CD4-positive, alpha-beta memory T cell (primary cell): ENCODE results near the gene AKT2. TPM values are rescaled to one million over a fixed set of nuclear protein-coding genes. Genes with fewer than 3 reads are reported as not detected.
A peak's percentile ranks its signal among the peaks of the same experiment; 100 is the strongest.

Source experiments
- CTCF ChIA-PET: fragments of 350-600 bp; sonication (Branson Sonifier 250); formaldehyde crosslinking; loops from one replicate; lab custom pipeline; 2021; ENCODE audit warnings: inconsistent platforms; ENCODE audit not compliant: partially characterized antibody; lab: Charles Lee
- POLR2A ChIA-PET: fragments of 350-600 bp; sonication (Branson Sonifier 250); formaldehyde crosslinking; loops from one replicate; lab custom pipeline; 2021; ENCODE audit not compliant: partially characterized antibody; lab: Charles Lee
- DNase-seq, 5 donors: peaks; one replicate each; pipeline versions ENCODE4 v3.0.0 to v3.0.0-alpha.2; 2020 to 2022; ENCODE audit warnings: mixed read lengths in 1 of 5
- H3K27ac ChIP-seq: one replicate; pipeline ENCODE4 v1.7.0; 2013; ENCODE audit warnings: low read depth, low read length
- H3K27me3 ChIP-seq: 2 replicates; pipeline ENCODE4 v1.7.0; 2013; ENCODE audit warnings: mild to moderate bottlenecking, low read length, moderate library complexity; ENCODE audit not compliant: insufficient read depth
- H3K36me3 ChIP-seq: 2 replicates; pipeline ENCODE4 v1.7.0; 2013; ENCODE audit warnings: mild to moderate bottlenecking, low read length, moderate library complexity; ENCODE audit not compliant: insufficient read depth
- H3K4me1 ChIP-seq: 2 replicates; pipeline ENCODE4 v1.7.0; 2013; ENCODE audit warnings: mild to moderate bottlenecking, low read length, moderate library complexity; ENCODE audit not compliant: insufficient read depth
- H3K4me3 ChIP-seq, 2 donors: one replicate each; pipeline ENCODE4 v1.7.0; 2013; ENCODE audit warnings: low read length in 2 of 2, mild to moderate bottlenecking in 1 of 2
- H3K9me3 ChIP-seq, 2 donors: one replicate each; pipeline ENCODE4 v1.7.0; 2013; ENCODE audit warnings: low read length in 2 of 2, control low read depth in 1 of 2; ENCODE audit not compliant: control insufficient read depth in 1 of 2
- H3K27ac Mint-ChIP-seq, 7 donors: one replicate each; pipeline ENCODE4 v1.8.0; 2020 to 2021; ENCODE audit warnings: mixed read lengths in 7 of 7, mild to moderate bottlenecking in 6 of 7, inconsistent platforms in 3 of 7, moderate library complexity in 3 of 7
- H3K27me3 Mint-ChIP-seq, 2 donors: one replicate each; pipeline ENCODE4 v1.8.0; 2020 to 2021; ENCODE audit warnings: mixed read lengths in 2 of 2
- H3K36me3 Mint-ChIP-seq, 2 donors: one replicate each; pipeline ENCODE4 v1.8.0; 2020 to 2021; ENCODE audit warnings: mixed read lengths in 2 of 2, inconsistent platforms in 1 of 2, mild to moderate bottlenecking in 1 of 2
- H3K4me1 Mint-ChIP-seq, 4 donors: one replicate each; pipeline ENCODE4 v1.8.0; 2020 to 2021; ENCODE audit warnings: mixed read lengths in 4 of 4, mild to moderate bottlenecking in 1 of 4
- H3K4me3 Mint-ChIP-seq, 8 donors: one replicate each; pipeline ENCODE4 v1.8.0; 2020 to 2021; ENCODE audit warnings: mixed read lengths in 8 of 8, mild to moderate bottlenecking in 7 of 8, moderate library complexity in 6 of 8, inconsistent platforms in 3 of 8
- H3K9me3 Mint-ChIP-seq, 8 donors: one replicate each; pipeline ENCODE4 v1.8.0; 2020 to 2021; ENCODE audit warnings: mixed read lengths in 8 of 8, mild to moderate bottlenecking in 5 of 8, inconsistent platforms in 3 of 8, moderate library complexity in 1 of 8
- intact Hi-C: fragments of 100-400 bp; cut with micrococcal nuclease; formaldehyde crosslinking; loops from one replicate; pipeline ENCODE4 v1.15.1; 2023
- polyA plus RNA-seq, 2 donors: library from polyadenylated mRNA; unstranded; fragments of 300-500 nt; fragmentation: Illumina TruSeq; gene quantifications; one replicate each; pipeline ENCODE4 v1.2.3, GENCODE V29; 2021
- total RNA-seq, 2 experiments: library from RNA; stranded (reverse); gene quantifications; one replicate each; pipeline ENCODE4 v1.2.3, GENCODE V29; 2021

The AKT2 gene
- total and polyA plus RNA-seq, 4 experiments from 2014 or later, result 10.6 to 180 (median 97.8) TPM

- Mint-ChIP-seq H3K27ac (peak overlapping the region; percentile 93 to 99 (median 98)), H3K4me3 (peak overlapping the region; percentile 92 to 98 (median 96))
- CTCF ChIA-PET, result no interaction called here
These were observed 969 bp downstream of the AKT2 start for GRCh38 chr19:40284251-40284500.

DNA sequence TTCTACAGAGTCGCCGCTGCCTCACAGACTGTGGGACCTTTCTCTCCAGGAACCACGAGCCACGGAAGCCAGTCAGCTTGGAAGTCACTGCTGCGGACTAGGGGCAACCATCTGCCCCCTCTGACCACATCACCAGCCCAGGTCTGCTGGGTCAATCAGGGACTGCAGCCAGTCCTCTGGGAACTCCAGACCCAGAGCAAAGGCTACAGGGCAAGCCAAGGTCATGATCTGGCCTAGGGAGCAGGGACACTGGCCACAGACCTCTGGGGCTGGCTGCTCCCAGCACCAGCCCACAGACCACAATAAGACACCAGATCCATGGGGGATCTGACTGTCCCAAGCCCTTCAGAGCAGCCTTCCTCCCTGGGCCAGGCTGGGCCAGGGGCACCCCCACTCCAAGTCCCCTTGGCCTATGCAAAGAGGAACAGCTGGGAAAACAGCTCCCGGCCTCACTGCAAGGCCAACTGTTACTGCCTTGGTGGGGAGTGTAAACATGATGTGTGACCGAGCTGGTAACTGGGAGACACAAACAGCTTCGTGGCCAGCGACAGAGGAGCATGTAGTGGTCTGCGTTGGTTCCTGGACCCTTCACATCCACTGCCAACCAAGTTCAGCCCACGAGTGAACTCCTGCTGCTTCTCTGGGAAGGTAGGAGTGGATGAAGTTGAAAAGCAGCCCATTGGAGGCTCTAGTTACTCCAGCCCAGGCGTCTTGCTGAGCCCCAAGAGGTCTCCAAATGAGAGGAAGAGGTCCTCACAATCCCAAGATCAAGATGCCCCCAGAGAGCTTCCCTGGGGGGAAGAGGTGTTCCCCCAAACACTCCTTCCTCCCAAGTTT is 1.5 kb downstream of the AKT2 start:
- no peaks in the 10 kb centered on the region for H3K27me3 Mint-ChIP-seq
- Histone ChIP-seq H3K9me3 (no peaks in the 10 kb centered on the region), H3K36me3 (no peaks in the 10 kb centered on the region), H3K27me3 (no peaks in the 10 kb centered on the region), H3K4me1 (peaks cover 68% of the 10 kb centered on the region), H3K27ac (peak overlapping the region; percentile 88), H3K4me3 (peak overlapping the region; percentile 69 to 77)
- CTCF ChIA-PET, result no interaction called here
- intact Hi-C loops, result loop anchor here (10.0 kb wide), 1 partner anchor 141 kb away; the partner anchor contains the start of gene SERTAD1
- no peak for DNase-seq
- peak overlapping the region; percentile 93 to 99 (median 98) for H3K27ac Mint-ChIP-seq
- POLR2A ChIA-PET, result interaction anchor here (0.7 to 2.5 kb wide), 2 partner anchors 65 to 140 kb away, joined by 3 to 13 read pairs; partner anchors contain the start of genes C19orf47 and PLD3
- peaks cover 31 to 70% (median 49%) of the 10 kb centered on the region in 4 donors for H3K4me1 Mint-ChIP-seq
- peaks cover 0 to 5% (median 0%) of the 10 kb centered on the region in 8 donors for H3K9me3 Mint-ChIP-seq
- peaks cover 0 to 9% of the 10 kb centered on the region in 2 donors for H3K36me3 Mint-ChIP-seq
- peak overlapping the region; percentile 92 to 98 (median 96) for H3K4me3 Mint-ChIP-seq

More at GRCh38 chr19:40284251-40284500, 969 bp downstream of the AKT2 start:
- POLR2A ChIA-PET, result interaction anchor here (0.7 to 2.5 kb wide), 2 partner anchors 64 to 140 kb away, joined by 3 to 13 read pairs; partner anchors contain the start of genes C19orf47 and PLD3
- DNase-seq, result no peak
- no peaks in the 10 kb centered on the region for H3K27me3 ChIP-seq
- no peaks in the 10 kb centered on the region for H3K9me3 ChIP-seq
- H3K36me3 ChIP-seq, result no peaks in the 10 kb centered on the region
- intact Hi-C loops, result loop anchor here (10.0 kb wide), 1 partner anchor 141 kb away; the partner anchor contains the start of gene SERTAD1
- peaks cover 31 to 66% (median 48%) of the 10 kb centered on the region in 4 donors for H3K4me1 Mint-ChIP-seq
- H3K27ac ChIP-seq, result peak overlapping the region; percentile 88
- H3K4me3 ChIP-seq, result peak overlapping the region; percentile 69 to 77
- H3K9me3 Mint-ChIP-seq, result peaks cover 0 to 5% (median 0%) of the 10 kb centered on the region in 8 donors
- peaks cover 0 to 9% of the 10 kb centered on the region in 2 donors for H3K36me3 Mint-ChIP-seq
- no peaks in the 10 kb centered on the region for H3K27me3 Mint-ChIP-seq
- H3K4me1 ChIP-seq, result peaks cover 62% of the 10 kb centered on the region

- Mint-ChIP-seq H3K4me3 (peak overlapping the region; percentile 62 to 98 (median 94)), H3K4me1 (peaks cover 33 to 77% (median 55%) of the 10 kb centered on the region in 4 donors), H3K27ac (peak overlapping the region; percentile 32 to 99 (median 98)), H3K27me3 (no peaks in the 10 kb centered on the region), H3K36me3 (peaks cover 0 to 10% of the 10 kb centered on the region in 2 donors), H3K9me3 (peaks cover 0 to 5% (median 0%) of the 10 kb centered on the region in 8 donors)
- H3K27ac ChIP-seq, result peak overlapping the region; percentile 88
- no peaks in the 10 kb centered on the region for H3K9me3 ChIP-seq
- no peak for DNase-seq
- no peak overlapping the region for H3K4me3 ChIP-seq
- ChIA-PET CTCF (no interaction called here), POLR2A (no interaction called here)
- no peaks in the 10 kb centered on the region for H3K36me3 ChIP-seq
- intact Hi-C loops, result loop anchor here (10.0 kb wide), 1 partner anchor 142 kb away; the partner anchor contains the start of gene SERTAD1
- peaks cover 75% of the 10 kb centered on the region for H3K4me1 ChIP-seq
- H3K27me3 ChIP-seq, result no peaks in the 10 kb centered on the region
These were observed 2.2 kb downstream of the AKT2 start for GRCh38 chr19:40282920-40283319.

DNA sequence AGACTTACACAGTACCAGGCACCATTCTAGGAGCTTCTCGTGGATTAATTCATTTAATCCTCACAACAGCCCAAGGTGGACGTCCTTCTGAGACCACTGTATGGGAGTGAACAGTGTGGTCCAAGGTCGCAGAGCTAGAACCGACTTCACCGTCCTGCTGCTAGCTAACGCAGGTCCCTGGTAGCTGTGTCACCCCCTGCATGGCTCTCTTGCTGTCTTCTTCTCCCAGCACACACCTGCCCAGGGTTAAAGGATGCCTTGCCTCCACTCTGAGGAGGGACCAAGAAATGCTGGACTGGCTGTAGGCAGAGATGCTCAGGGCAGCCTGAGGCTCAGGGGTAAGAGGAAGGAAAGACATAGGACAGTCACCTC is 3.0 kb downstream of the AKT2 start:
- H3K4me3 ChIP-seq, result no peak overlapping the region
- ChIA-PET POLR2A (no interaction called here), CTCF (interaction anchor here (0.9 kb wide), 1 partner anchor 23 kb away, joined by 3 read pairs; no protein-coding TSS in a partner anchor)
- H3K27ac ChIP-seq, result no peak overlapping the region
- Mint-ChIP-seq H3K4me1 (peaks cover 38 to 84% (median 62%) of the 10 kb centered on the region in 4 donors), H3K27ac (peak overlapping the region in 4 of 7 donors; percentile 37 to 98 (median 68)), H3K36me3 (peaks cover 0 to 14% of the 10 kb centered on the region in 2 donors), H3K9me3 (peaks cover 0 to 5% (median 0%) of the 10 kb centered on the region in 8 donors), H3K4me3 (peak overlapping the region in 2 of 8 donors; percentile 94 to 98), H3K27me3 (no peaks in the 10 kb centered on the region)
- no peak for DNase-seq
- no peaks in the 10 kb centered on the region for H3K36me3 ChIP-seq
- H3K9me3 ChIP-seq, result no peaks in the 10 kb centered on the region
- no peaks in the 10 kb centered on the region for H3K27me3 ChIP-seq
- H3K4me1 ChIP-seq, result peaks cover 81% of the 10 kb centered on the region
- intact Hi-C loops, result loop anchor here (10.0 kb wide), 1 partner anchor 143 kb away; the partner anchor contains the start of gene SERTAD1

DNA sequence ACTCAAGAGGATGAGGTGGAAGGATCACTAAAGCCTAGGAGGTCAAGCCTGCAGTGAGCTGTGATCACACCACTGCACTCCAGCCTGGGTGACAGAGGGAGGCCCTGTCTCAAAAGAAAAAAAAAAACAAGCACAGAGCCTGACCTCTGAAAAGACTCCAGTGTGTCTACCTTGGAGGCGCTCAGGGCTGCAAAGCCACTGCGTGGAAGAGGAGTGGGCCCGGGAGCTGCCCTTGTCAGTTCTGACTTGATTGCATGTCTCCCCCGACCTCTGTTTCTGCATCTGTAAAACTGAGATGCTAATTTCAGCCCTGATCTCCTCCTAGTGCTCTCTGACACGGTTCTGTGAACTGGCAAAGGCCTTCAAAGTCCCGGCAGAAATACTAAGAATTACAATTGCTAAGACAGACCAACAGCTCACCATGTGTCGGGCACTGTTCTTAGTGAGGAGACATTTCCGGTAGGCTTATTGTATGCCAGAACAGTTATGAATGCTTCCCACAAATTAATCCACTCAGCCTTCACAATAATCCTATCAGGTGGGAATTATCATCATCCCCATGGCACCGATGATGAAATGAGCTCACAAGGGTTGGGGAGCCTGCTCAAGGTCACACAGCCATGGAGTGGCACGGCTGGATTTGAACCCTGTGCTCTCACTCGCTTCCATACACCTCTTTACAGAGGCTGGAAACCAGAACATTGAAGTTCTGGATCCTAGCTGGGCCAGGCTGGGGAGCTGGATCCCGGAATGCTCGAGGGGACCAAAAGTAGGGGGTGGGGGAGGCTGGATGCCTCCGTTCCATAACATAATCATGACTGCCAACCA is 3.5 kb downstream of the AKT2 start:
- DNase-seq, result no peak
- H3K9me3 Mint-ChIP-seq, result peaks cover 0 to 5% (median 0%) of the 10 kb centered on the region in 8 donors
- peak overlapping the region in 3 of 7 donors; percentile 37 to 59 (median 53) for H3K27ac Mint-ChIP-seq
- ChIA-PET POLR2A (no interaction called here), CTCF (interaction anchor here (0.9 to 1.3 kb wide), 2 partner anchors 24 to 139 kb away, joined by 3 to 4 read pairs; no protein-coding TSS in a partner anchor)
- H3K36me3 ChIP-seq, result no peaks in the 10 kb centered on the region
- H3K27ac ChIP-seq, result no peak overlapping the region
- H3K4me1 ChIP-seq, result peaks cover 81% of the 10 kb centered on the region
- peaks cover 38 to 85% (median 64%) of the 10 kb centered on the region in 4 donors for H3K4me1 Mint-ChIP-seq
- H3K4me3 ChIP-seq, result no peak overlapping the region
- H3K4me3 Mint-ChIP-seq, result peak overlapping the region in 2 of 8 donors; percentile 10 to 13
- H3K36me3 Mint-ChIP-seq, result peaks cover 0 to 14% of the 10 kb centered on the region in 2 donors
- no peaks in the 10 kb centered on the region for H3K27me3 Mint-ChIP-seq
- H3K27me3 ChIP-seq, result no peaks in the 10 kb centered on the region
- no peaks in the 10 kb centered on the region for H3K9me3 ChIP-seq
- intact Hi-C loops, result loop anchor here (10.0 kb wide), 1 partner anchor 143 kb away; the partner anchor contains the start of gene SERTAD1

DNA sequence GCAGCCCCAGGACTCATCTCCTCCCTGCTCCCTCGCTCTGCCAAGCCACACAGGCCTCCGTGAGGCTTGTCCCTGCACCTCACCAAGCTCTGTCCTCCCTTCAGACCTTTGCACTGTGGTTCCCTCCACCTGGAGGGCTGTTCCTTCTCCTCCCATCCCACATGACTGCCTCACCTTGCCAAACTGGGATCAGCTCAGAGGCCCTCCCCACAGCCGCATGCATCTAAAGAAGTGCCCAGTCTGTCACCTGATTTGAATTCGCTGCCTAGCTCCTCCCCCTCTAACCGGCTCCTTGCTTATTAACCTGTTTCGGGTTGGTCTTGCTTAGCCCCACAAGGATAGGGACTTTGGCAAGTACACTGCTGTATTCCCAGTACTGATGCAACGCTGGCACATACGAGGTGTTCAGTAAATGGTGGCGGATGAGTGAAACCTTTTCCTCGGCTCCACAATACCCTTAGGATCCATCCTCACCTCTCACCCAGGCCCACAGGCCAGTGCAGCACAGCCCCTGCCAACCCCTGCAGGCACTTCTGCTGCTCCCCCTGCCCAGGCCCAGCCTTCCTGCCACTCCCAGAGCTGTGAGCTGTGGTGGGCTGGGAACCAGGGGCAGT is 4.4 kb downstream of the AKT2 start:
- Mint-ChIP-seq H3K27me3 (no peaks in the 10 kb centered on the region), H3K4me3 (peak overlapping the region in 4 of 8 donors; percentile 29 to 65 (median 44)), H3K9me3 (peaks cover 0 to 5% (median 0%) of the 10 kb centered on the region in 8 donors), H3K4me1 (peaks cover 39 to 86% (median 63%) of the 10 kb centered on the region in 4 donors), H3K36me3 (peaks cover 0 to 14% of the 10 kb centered on the region in 2 donors), H3K27ac (peak overlapping the region in 5 of 7 donors; percentile 30 to 88 (median 80))
- Histone ChIP-seq H3K4me1 (peaks cover 77% of the 10 kb centered on the region), H3K9me3 (no peaks in the 10 kb centered on the region), H3K27me3 (no peaks in the 10 kb centered on the region), H3K4me3 (no peak overlapping the region), H3K27ac (no peak overlapping the region), H3K36me3 (no peaks in the 10 kb centered on the region)
- intact Hi-C loops, result loop anchor here (10.0 kb wide), 1 partner anchor 144 kb away; the partner anchor contains the start of gene SERTAD1
- no peak for DNase-seq
- CTCF ChIA-PET, result interaction anchor here (1.3 kb wide), 1 partner anchor 140 kb away, joined by 4 read pairs; no protein-coding TSS in a partner anchor
- POLR2A ChIA-PET, result no interaction called here
